Transverse colon (tissue), 4 donors: Measurements from ENCODE around the gene LAMA2. TPM values are rescaled to one million over a fixed set of nuclear protein-coding genes. Genes with fewer than 3 reads are reported as not detected.

Experiments
- DNase-seq: peaks from one replicate; pipeline ENCODE4 v3.0.0-alpha.2; 2019
- H3K27ac ChIP-seq, 4 donors: fragments of 200-600 bp; sonication (generic); 2 replicates each; pipeline ENCODE4 v1.5.1; 2016 to 2018; ENCODE audit warnings: inconsistent platforms in 4 of 4
- H3K27me3 ChIP-seq: fragments of 200-600 bp; sonication (generic); 2 replicates; pipeline ENCODE4 v1.5.1; 2017; ENCODE audit warnings: inconsistent platforms
- H3K36me3 ChIP-seq, 4 donors: fragments of 200-600 bp; sonication (generic); 2 replicates each; pipeline ENCODE4 v1.5.1; 2017 to 2019; ENCODE audit warnings: inconsistent platforms in 4 of 4
- H3K4me1 ChIP-seq, 4 donors: fragments of 200-600 bp; sonication (generic); 2 replicates each; pipeline ENCODE4 v1.5.1; 2017 to 2020; ENCODE audit warnings: inconsistent platforms in 4 of 4
- H3K4me3 ChIP-seq, 4 donors: fragments of 200-600 bp; sonication (generic); 1 replicate in 1 of 4; 2 replicates in 3 of 4; pipeline versions ENCODE4 v1.5.1 to v1.6.1; 2017 to 2019; ENCODE audit warnings: inconsistent platforms in 4 of 4
- H3K9me3 ChIP-seq, 2 donors: fragments of 200-600 bp; sonication (generic); 2 replicates each; pipeline ENCODE4 v1.5.1; 2017 to 2019; ENCODE audit warnings: inconsistent platforms in 2 of 2
- EP300 ChIP-seq: sonication (generic); formaldehyde crosslinking; IDR thresholded peaks from one replicate; pipeline ENCODE4 v1.6.1; 2017; ENCODE audit warnings: antibody characterized with exemption, low read depth
- POLR2A ChIP-seq: fragments of 450-650 bp; IDR thresholded peaks from one replicate; pipeline ENCODE4 v1.6.1; 2016; ENCODE audit warnings: antibody characterized with exemption, mild to moderate bottlenecking, moderate library complexity
- POLR2AphosphoS5 ChIP-seq, 3 donors: sonication (generic); formaldehyde crosslinking; IDR thresholded peaks; one replicate each; pipeline ENCODE4 v1.6.1; 2016; ENCODE audit warnings: antibody characterized with exemption in 3 of 3
- WGBS, 2 donors: methylation state at CpG; one replicate each; pipeline ENCODE4 v1.1.5; 2018; ENCODE audit warnings: low coverage in 1 of 2; 5-methylcytosine and 5-hydroxymethylcytosine counted together
- in situ Hi-C, 4 donors: fragments of 200-750 bp; cut with MboI; loops; one replicate each; pipeline versions ENCODE4 v1.15.0 to v1.15.1; 2017; ENCODE audit warnings: low sequenced_read_pairs in 3 of 4, low pct_ligation_motif_present in 1 of 4, low pct_unique_long_range_greater_than_20kb in 1 of 4
- intact Hi-C: fragments of 100-400 bp; cut with DNase I; formaldehyde crosslinking; loops from one replicate; pipeline ENCODE4 v1.15.1; 2023; ENCODE audit warnings: low total_unique reads
- total RNA-seq, 4 donors: library from RNA; depleted of rRNA; stranded (reverse); fragments of >200 nt; gene quantifications; one replicate each; pipeline ENCODE4 v1.1.0, GENCODE V29; 2016
- TF ChIP-seq, protein P1 (sequence below), 5 experiments: fragments of 200-600 bp in 3 of 5; fragments of 450-650 bp in 2 of 5; sonication (generic) in 3 of 5; IDR thresholded peaks; 1 replicate in 2 of 5; 2 replicates in 3 of 5; pipeline ENCODE4 v1.5.1; 2016 to 2017; ENCODE audit warnings: antibody characterized with exemption in 5 of 5, inconsistent platforms in 3 of 5, mild to moderate bottlenecking in 2 of 5, moderate library complexity in 1 of 5

Gene LAMA2
- total RNA-seq, 4 donors from 2014 or later = 12.3 to 43.0 (median 32.1) TPM

DNA sequence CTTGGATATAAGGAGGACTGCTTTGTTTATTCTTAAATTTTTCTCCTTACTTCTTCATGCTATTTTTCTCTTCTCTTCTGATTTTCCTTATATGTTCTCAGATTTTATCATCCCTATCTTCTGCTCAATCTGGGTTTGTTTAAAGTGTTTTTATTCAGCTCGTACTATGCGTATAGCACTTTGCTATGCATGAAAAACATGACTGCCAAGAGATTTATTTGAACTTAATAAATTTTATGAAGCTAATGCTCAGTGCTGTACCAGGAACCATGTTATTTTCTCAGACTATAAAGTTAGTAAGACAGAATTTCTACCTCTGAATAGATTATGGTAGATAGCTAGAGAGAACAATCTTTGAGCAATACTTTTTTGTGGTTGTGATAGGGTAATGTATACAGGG lies 305.9 kb downstream of the LAMA2 start:
- Histone ChIP-seq H3K9me3 (no peaks in the 10 kb centered on the region), H3K36me3 (no peaks in the 10 kb centered on the region), H3K27ac (no peak overlapping the region), H3K4me1 (peaks cover 0 to 6% (median 0%) of the 10 kb centered on the region in 4 donors), H3K27me3 (no peaks in the 10 kb centered on the region), H3K4me3 (no peak overlapping the region)
- in situ Hi-C loops (no loop called here), intact Hi-C loops (no loop called here)
- TF ChIP-seq POLR2AphosphoS5 (IDR thresholded peaks at IDR 0.05) (no peak), EP300 (no peak), POLR2A (no peak)
- TF ChIP-seq, protein P1, sequence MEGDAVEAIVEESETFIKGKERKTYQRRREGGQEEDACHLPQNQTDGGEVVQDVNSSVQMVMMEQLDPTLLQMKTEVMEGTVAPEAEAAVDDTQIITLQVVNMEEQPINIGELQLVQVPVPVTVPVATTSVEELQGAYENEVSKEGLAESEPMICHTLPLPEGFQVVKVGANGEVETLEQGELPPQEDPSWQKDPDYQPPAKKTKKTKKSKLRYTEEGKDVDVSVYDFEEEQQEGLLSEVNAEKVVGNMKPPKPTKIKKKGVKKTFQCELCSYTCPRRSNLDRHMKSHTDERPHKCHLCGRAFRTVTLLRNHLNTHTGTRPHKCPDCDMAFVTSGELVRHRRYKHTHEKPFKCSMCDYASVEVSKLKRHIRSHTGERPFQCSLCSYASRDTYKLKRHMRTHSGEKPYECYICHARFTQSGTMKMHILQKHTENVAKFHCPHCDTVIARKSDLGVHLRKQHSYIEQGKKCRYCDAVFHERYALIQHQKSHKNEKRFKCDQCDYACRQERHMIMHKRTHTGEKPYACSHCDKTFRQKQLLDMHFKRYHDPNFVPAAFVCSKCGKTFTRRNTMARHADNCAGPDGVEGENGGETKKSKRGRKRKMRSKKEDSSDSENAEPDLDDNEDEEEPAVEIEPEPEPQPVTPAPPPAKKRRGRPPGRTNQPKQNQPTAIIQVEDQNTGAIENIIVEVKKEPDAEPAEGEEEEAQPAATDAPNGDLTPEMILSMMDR (IDR thresholded peaks at IDR 0.05) = no peak
- no peak for DNase-seq
- 80 to 87% methylated on average over 2 of the region's 2 CpGs for WGBS, 2 donors

DNA sequence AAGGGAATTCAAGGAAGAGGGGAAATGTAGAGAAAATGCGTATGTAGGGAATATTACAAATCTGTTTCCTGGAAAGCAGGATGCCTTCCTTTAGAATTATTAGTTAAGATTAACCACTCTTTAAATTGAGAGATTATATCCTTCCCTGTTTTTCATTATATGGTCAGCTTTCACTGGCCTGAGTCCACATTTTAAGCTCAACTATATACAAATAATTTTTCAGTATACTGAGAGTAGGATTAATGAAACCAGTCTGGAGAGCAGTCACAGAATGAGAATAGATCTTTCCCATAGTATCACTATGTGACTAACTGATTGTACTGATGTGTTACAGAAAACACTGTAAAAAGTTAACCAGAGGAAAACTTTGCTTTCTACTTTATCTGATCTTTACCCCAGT lies 306.3 kb downstream of the LAMA2 start:
- H3K27me3 ChIP-seq = no peaks in the 10 kb centered on the region
- H3K27ac ChIP-seq = no peak overlapping the region
- H3K36me3 ChIP-seq = no peaks in the 10 kb centered on the region
- H3K4me1 ChIP-seq = peaks cover 0 to under 1% (median 0%) of the 10 kb centered on the region in 4 donors
- H3K9me3 ChIP-seq = no peaks in the 10 kb centered on the region
- DNase-seq = no peak
- intact Hi-C loops = no loop called here
- no peak overlapping the region for H3K4me3 ChIP-seq
- TF ChIP-seq POLR2AphosphoS5 (IDR thresholded peaks at IDR 0.05) (no peak), EP300 (no peak), POLR2A (no peak)
- TF ChIP-seq, protein P1 (IDR thresholded peaks at IDR 0.05) = no peak
- 92 to 100% methylated on average over 1 of the region's 1 CpG for WGBS, 2 donors
- in situ Hi-C loops = no loop called here

DNA sequence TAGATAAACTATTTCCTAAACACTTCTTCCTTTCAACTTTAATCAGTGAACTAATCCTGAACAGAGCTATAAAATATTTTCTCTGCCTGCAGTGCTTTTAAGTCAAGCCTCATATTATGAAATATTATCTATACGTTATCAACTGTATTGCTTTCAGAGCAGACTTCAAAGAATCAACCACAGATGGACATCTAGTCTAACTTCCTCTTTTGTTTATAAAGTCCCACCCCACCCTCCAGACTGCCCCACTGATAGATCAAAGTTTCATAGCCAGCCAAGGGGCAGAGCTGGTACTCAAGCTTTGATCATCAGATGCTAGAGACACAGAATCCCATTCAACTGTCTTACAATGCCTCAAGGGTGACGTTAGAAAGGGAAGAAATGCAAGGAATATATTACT lies 308.3 kb downstream of the LAMA2 start:
- H3K4me3 ChIP-seq = no peak overlapping the region
- 38 to 43% methylated on average over 2 of the region's 2 CpGs for WGBS, 2 donors
- H3K27ac ChIP-seq = no peak overlapping the region
- H3K36me3 ChIP-seq = no peaks in the 10 kb centered on the region
- intact Hi-C loops = no loop called here
- no peak for DNase-seq
- peaks cover 0 to 3% (median 0%) of the 10 kb centered on the region in 4 donors for H3K4me1 ChIP-seq
- H3K9me3 ChIP-seq = no peaks in the 10 kb centered on the region
- TF ChIP-seq, protein P1 (IDR thresholded peaks at IDR 0.05) = no peak
- no peak for TF ChIP-seq EP300
- TF ChIP-seq POLR2AphosphoS5 (IDR thresholded peaks at IDR 0.05) = no peak
- TF ChIP-seq POLR2A = no peak
- no peaks in the 10 kb centered on the region for H3K27me3 ChIP-seq
- in situ Hi-C loops = no loop called here

DNA sequence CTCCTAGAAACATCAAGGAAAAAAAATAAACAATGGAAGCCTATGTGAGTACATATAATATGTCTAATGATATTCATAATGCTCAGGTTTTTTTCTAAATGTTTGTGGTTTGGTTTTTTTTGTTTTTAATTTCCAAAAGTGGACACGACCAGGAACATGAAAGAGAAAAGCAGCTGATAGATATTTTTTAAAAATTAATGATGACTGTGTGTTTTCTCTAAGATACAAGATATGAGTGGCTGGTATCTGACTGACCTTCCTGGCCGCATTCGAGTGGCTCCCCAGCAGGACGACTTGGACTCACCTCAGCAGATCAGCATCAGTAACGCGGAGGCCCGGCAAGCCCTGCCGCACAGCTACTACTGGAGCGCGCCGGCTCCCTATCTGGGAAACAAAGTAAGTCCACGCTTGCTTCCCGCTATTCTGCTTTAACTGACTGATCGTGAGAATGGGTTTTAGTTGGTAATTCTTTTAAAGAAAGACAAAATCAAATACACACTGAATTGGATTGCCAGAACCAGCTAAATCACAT lies 309.6 kb downstream of the LAMA2 start:
- H3K9me3 ChIP-seq = no peaks in the 10 kb centered on the region
- no peak for DNase-seq
- H3K4me1 ChIP-seq = peaks cover 0 to 3% (median 0%) of the 10 kb centered on the region in 4 donors
- no peak overlapping the region for H3K4me3 ChIP-seq
- in situ Hi-C loops = no loop called here
- intact Hi-C loops = no loop called here
- TF ChIP-seq EP300 (no peak), POLR2AphosphoS5 (IDR thresholded peaks at IDR 0.05) (no peak), POLR2A (no peak)
- no peaks in the 10 kb centered on the region for H3K27me3 ChIP-seq
- WGBS, 2 donors = 60 to 97% methylated on average over 1 to 14 of the region's 14 CpGs
- no peak overlapping the region for H3K27ac ChIP-seq
- no peaks in the 10 kb centered on the region for H3K36me3 ChIP-seq
